HG02943 (cell line): Measurements from ENCODE around the gene PCGF6.
"Not testable (repeated sequence)": the region's sequence is repeated elsewhere in the genome, so short reads cannot be mapped to it uniquely, and the experiment has no call there.

Experiments
- ATAC-seq: cut with Tn5 transposase; IDR thresholded peaks from one replicate; pipeline ENCODE4 v1.9.1; 2021; ENCODE audit warnings: mild to moderate bottlenecking, low read depth, moderate library complexity; ENCODE audit not compliant: unreplicated experiment

The PCGF6 gene

DNA sequence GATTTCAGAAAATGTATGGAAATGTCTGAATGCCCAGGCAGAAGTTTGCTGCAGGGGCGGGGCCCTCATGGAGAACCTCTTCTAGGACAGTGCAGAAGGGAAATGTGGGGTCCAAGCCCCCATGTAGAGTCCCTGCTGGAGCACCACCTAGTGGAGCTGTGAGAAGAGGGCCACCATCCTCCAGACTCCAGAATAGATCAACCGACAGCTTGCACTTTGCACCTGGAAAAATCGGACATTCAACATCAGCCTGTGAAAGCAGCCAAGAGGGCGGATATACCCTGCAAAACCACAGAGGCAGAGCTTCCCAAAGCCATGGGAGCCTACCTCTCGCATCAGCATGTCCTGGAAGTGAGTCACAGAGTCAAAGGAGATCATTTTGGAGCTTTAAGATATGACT is 91.0 kb downstream of the PCGF6 start:
- no peak for ATAC-seq

DNA sequence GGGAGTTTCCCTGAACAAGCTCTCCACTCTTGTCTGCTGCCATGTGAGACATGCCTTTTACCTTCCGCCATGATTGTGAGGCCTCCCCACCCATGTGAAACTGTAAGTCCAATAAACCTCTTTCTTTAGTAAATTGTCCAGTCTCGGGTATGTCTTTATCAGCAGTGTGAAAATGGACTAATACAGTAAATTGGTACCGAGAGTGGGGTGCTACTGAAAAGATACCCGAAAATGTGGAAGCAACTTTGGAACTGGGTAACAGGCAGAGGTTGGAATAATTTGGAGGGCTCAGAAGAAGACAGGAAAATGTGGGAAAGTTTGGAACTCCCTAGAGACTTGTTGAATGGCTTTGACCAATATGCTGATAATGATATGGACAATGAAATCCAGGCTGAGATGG is 92.0 kb downstream of the PCGF6 start:
- ATAC-seq, result not testable (repeated sequence)

DNA sequence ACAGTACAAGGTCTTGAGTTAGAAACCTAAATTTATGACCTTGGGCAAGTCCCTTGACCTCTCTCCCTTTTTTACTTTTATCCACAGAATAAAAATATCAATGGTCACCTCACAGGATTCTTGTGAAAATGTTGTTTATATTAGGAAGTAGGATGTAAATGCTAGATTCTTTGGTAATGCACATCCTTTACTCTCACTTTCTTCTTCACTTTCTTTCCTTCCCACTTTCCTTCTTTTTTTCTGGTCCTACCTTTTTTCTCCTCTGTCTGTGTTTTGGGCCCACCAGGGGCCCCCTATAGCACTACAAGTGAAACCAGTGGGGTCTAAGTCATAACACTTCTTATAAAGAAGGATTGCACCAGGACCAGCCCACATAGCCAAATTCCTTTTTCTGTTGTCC is 93.1 kb downstream of the PCGF6 start:
- no peak for ATAC-seq

DNA sequence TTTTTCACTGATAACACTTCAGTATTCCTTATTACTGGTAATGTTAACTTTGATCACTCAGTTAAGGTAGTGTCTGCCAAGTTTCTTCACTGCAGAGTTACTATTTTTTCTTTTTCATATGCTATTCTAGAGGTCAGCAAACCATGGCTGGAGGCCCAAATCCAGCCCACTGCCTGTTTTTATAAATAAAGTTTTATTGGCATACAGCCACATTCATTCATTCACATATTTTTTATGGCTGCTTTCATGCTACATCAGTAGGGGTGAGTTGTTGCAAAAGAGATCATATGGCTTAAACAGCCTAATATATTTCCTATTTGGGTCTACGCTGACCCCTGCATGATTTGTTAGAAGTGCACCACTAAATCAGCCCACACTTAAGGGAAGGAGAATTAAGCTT is 94.3 kb downstream of the PCGF6 start:
- no peak for ATAC-seq

DNA sequence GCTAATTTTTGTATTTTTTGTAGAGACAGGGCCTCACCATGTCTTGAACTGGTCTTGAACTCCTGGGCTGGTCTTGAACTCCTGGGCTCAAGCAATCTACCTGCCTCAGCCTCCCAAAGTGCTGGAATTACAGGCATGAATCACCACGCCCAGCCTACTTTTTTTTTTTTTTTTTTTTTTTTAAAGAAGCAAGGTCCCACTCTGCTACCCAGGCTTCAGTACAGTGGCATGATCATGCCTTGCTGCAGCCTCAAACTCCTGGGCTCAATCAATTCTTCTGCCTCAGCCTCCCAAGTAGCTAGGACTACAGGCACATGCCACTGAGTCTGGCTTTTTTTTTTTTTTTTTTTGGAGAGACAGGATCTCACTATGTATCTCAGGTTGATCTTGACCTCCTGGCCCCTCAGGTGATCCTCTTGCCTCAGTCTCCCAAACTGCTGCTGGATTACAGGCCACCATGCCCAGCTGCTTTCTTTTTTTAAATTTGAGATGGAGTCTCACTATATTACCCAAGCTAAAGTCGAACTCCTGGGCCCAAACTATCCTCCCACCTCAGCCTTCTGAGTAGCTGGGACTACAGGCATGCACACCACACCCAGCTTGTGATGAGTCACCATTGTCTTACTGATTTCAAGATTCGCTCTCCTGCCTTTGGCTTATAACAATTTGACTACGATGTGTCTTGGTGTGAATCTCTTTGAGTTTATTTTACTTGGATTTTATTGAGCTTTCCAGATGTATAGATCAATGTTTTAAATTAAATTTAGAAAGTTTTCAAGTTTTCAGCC is 96.2 kb downstream of the PCGF6 start:
- ATAC-seq, result no peak

DNA sequence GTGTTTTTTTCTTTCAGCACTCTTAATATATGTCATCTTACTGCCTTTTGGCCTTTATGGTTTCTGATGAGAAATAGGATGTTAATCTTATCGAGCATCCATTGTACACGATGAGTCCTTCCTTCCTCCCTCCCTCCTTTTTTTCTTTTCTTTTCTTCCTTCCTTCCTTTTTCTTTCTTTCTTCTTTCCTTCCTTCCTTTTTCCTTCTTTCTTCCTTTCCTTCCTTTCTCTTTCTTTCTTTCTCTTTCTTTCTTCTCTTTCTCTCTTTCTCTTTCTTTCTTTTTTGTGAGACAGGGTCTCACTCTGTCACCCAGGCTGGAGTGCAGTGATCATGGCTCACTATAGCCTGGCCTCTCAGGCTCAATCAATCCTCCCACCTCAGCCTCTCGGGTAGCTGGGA is 96.8 kb downstream of the PCGF6 start:
- no peak for ATAC-seq
